Fibroblast of skin of left quadriceps (primary cell): ENCODE results near the gene ABO.
"Not testable (repeated sequence)": the region's sequence is repeated elsewhere in the genome, so short reads cannot be mapped to it uniquely, and the experiment has no call there.

Experiments used
- DNase-seq, 2 experiments: peaks; one replicate each; pipeline ENCODE4 v3.0.0-alpha.2; 2013; ENCODE audit warnings: low read depth in 2 of 2

The ABO gene

DNA sequence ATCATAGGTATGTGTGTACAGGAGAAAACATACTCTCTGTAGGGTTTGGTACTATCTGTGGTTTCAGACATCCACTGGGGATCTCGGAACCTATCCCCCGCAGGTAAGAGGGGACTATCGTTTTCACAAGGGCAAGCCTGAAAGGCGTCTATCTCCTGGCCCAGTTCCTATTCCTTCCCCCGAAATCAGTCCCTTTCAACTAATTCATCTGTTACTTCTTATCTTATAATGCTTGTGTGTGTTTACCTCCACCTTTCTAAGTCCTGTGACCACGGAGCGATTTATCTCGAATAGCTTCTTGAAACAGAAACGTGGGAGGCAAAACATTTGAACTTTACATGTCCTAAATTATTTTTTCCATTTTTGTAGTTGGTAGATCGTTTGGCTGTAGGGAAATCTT, 11.4 kb downstream of the ABO start:
- DNase-seq: no peak

DNA sequence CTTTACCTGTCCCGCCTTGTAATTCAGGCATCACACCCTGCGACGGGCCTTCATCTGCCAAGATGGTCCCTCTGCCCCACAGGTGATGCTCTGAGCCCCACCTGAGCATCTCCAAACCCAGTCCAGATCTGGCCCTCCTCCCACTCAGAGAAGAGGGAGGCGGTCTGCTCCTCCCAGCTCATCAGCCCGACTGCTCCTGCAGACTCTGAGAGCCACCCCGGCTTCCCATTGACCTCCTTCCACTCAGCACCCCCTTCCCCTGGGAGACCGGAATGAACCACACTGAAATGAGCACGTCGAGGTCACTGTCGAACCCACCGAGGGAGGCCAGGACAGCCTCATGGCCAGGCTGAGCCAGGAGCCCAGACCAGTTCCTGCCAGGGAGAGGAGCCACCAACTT, 12.8 kb downstream of the ABO start:
- DNase-seq: no peak

DNA sequence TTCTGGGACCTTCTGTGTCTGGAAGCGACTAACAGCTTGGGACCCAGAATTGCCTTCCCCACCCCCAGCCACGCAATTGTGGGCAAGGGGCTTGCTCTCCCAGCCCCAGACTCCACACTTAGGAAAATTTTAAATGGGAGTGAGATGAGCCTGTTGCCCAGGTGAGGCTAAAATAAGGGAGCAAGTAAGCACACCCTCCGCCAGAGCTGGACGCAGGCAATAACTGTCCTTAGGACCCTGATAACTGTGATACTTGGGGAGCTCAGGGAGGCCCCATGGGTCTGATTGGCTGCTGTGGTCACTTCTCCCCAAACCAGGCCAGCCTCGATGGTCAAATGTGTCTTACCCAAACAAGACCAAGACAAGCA, 13.3 kb downstream of the ABO start:
- no peak for DNase-seq

DNA sequence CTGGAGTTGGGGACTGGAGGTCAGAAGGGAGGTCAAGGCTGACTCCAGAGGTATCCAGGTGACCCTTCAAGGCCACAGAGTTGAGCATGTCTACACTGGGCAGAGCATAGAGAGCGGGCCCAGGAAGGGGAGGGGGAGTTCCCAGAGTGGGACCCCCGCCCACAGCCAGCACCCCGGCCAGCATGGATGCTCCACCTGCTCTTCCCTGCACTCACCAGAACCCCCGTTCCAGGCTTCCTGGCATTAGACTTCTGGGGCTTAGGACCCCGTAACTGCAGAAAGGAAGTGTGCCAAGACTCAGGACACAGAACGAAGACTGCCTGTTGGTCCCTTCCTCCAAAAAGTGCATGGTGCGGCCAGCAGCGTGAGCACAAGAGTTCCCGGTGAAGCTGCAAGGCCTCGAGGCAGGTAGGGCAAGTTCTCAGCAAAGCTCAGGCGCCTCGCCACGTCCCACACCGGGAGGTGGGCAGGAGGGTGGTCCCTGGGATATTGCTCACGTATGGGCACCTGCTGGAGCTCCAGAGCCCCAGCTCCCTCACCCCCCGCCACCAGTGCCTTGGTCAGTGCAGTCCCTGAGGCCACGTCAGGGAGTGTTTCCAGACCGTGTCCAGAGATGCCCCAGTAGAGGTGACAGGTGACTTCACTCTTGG, 13.8 kb downstream of the ABO start:
- no peak for DNase-seq

DNA sequence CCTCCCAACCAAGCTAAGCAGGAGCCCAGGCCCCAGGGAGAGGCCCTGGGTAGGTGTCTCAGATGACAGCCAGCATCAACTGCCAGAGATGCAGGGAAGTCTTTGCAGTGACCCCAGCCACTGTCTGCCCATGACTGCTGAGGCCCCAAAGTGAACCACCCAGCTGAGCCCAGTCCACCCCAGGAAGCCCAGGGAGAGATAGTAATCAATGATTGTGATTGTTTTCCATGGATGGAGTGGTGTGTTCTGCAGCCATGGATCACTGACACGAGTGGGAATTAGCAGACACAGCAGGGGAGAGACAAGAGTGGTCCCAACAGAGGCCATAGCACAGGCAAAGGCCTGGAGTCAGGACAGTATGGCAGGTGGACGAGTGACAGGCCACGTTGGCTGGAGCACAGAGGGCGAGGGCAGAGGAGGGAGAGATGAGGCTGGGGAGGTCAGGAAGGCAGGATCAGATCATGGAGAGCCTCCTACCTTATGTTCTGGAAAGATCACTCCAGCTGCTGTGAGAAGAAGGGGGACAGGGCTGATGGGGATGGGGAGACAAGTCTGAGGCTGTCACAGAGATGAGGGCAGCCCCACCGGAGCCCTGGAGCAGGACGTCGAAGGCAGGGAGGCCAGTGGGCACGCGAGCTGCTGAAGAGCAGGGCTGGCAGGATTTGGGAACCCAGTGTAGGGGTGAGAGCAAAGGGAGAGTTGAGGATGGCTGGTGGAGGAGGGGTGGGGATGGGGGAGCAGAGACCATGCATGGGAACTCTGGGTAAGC, 14.5 kb downstream of the ABO start:
- DNase-seq: no peak

DNA sequence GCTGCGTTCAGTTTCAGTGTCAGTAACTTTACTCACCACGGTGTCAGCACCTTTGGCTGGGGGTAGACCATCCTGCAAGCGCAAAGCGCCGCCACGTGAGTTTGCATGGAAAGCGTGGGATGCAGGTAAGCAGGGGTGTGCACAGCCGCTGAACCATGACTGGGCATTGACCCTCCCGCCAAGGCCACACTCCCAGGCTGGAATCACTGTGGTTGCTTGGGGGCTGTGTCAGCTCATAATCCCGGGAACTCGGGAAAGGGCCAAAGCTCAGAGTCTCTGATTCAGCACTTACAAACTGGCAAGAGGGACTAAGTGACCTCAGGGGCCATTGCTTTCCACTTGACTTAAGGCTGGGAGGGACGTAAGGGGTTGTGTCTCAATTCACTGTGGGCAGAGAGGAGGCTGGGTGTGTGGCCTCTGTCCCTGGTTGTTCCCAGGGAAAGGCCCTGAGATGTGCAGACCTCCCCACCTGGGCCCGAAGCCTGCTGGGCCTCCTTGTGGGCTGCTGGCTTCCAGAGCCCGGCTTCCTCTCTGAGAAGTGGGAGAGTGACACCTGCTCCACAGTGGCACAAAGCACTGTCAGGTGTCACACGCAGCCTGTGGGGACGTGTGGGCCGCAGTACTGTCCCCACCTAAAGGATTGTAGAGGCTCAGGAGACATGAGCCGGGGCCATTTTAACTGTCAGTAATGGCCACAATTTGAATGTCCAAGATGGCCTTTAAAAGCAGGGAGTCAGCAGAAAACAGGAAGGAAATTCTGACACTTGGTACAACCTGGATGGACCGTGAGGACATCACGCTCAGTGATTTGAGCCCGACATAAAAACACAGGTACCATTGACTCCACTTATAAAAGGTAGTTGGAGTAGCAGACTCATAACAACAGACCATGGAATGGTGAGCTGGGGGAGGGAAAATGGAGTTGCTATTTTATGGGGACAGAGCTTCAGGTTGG, 16.7 kb downstream of the ABO start:
- no peak for DNase-seq

DNA sequence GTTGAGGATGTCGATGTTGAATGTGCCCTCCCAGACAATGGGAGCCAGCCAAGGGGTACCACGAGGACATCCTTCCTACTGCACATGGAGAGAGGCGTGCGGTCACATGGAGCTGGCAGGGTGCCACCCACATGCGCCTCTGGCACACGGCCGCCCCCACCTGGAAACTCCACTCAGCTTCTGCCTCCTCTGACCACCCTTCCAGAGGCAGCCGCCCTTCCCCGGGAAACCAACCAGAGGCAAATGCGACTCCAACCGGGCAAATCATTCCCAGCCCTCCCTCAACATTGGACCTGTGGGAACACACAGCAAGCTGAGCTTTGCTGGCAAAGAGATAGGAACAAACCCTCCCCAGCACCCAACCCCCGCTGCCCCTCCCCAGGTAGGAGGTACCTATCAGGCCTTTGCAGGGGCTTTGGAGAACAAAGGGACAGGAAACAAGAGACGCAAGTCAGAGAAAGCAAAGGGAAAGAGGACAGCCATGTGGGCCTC, 17.5 kb downstream of the ABO start:
- DNase-seq: no peak

DNA sequence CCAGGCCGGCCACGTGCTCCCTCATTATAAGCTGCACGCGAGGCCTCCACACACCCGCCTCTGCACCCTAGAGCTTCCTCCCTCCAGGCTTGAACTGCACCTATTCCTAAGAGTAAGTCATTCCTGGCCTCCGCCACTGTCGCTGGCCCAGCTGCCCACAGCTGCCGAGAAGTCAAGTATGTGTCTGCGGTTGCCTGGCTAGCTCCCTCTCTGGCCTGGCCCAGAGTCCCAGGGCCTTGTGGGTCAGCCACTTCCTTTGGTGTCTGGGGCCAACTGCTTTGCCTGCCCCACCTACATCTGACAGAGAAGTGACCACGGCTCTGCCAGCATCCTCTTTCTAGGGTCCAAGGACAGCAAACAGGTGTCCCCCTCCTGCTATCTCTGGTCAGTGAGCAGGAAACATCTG, 18.3 kb downstream of the ABO start:
- DNase-seq: no peak

DNA sequence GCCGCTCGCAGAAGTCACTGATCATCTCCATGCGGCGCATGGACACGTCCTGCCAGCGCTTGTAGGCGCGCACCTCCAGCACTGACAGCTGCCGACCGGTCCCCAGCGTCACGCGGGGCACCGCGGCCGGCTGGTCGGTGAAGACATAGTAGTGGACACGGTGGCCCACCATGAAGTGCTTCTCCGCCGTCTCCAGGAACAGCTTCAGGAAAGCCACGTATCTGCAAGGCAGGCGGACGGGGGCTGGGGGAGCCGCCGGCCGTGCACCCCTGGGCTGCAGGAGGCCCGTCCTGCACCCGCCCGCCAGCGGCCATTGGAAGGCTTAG, 18.9 kb downstream of the ABO start:
- DNase-seq: no peak

DNA sequence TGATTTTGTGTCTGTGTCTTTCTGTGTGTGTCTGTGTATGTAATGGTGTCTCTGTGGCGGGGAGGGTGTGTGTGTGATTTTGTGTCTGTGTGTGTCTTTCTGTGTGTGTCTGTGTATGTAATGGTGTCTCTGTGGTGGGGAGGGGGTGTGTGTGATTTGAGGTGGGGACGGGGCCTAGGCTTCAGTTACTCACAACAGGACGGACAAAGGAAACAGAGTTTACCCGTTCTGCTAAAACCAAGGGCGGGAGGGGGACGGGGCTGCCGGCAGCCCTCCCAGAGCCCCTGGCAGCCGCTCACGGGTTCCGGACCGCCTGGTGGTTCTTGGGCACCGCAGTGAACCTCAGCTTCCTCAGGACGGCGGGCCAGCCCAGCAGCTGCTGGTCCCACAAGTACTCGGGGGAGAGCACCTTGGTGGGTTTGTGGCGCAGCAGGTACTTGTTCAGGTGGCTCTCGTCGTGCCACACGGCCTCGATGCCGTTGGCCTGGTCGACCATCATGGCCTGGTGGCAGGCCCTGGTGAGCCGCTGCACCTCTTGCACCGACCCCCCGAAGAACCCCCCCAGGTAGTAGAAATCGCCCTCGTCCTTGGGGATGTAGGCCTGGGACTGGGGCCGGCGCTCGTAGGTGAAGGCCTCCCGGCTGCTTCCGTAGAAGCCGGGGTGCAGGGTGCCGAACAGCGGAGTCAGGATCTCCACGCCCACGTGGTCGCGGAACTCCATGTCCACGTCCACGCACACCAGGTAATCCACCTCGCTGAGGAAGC, 19.4 kb downstream of the ABO start:
- no peak for DNase-seq

DNA sequence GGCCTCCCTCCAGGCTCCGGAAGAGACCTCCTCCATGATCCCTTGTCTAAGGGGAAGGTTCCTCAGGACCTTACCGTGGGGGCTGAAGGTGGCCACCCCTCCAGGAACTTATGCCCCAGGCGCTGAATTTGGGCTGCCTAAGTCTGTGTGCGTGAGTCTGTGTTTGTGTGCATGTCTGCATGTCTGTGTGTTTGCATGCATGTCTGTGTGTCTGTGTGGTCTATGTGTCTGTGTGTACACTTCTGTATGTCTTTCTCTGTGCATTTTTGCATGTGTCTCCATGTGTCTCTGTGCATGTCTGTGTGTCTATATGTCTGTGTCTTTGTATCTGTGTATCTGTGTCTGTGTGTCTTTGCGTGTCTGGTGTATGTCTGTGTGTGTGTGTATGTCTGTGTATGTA, 20.5 kb downstream of the ABO start:
- no peak for DNase-seq

DNA sequence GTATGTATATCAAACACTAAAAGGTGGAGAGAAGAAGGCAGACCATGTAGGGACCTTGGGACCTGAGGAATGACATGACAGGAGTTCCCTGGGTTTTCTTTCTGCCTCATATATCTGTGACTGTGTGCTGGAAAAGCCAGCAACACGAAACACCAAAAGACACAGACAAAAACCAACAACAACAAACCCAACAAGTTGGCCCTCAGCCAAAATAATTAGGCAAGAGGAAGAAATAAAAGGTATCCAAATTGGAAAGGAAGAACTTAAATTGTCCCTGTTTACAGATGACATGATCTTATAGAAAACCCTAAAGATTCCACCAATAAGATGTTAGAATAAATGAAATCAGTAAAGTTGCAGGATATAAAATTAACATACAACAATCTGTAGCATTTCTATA, 21.7 kb downstream of the ABO start:
- no peak for DNase-seq

DNA sequence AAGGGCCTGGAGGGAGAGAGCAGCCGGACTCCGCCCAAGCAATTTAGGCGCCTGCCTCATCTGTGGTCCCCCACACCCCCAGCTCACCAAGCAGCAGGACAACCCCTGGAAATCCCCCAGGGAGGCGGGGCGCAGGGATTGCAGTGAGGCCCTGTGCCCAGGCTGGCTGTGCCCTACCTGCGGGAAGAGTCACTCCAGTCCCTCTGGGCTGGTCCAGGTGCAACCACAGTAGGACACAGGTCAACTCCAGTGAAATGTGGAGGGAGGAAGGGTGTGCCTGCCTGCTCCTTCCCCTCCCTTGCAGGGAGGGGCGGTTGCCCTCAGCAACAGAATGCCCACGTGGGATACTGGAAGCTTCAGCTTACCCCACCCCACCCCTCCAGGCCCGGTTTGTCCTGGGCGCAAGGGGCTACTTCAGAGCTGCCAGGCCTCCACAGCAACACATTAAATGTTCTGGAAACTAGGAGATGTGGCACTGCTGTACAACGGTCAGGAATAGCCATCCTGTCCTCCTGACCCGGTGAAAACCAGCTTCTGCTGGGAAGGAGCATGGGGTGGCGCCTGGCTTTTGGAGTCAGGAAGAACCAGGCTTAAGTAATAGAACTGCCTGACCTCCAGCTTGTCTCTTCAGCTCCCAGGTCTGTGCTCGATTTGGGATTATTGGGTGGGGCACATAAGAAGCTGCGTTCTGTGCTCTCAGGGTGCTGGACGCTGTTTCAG, 22.5 kb downstream of the ABO start:
- DNase-seq: no peak

DNA sequence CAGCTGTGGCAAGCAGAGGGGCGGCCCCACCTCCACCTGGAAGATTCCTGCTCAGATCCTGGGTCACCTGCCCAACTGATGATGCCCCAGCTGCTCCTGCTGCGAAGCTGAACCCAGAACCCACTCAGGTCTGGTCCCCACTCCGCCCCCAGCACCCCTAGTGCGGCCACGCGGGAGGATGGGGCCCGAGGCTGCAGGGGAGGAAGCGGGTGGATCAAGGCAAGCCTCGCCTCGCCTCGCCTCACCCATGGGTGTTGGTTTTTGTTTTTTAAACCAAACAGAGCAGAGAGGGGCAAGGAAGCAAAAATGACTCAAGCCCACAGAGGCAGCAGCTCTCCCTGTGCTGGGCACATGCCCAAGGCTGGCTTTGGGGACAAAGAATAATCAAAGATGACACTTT, 23.2 kb downstream of the ABO start:
- DNase-seq: no peak

DNA sequence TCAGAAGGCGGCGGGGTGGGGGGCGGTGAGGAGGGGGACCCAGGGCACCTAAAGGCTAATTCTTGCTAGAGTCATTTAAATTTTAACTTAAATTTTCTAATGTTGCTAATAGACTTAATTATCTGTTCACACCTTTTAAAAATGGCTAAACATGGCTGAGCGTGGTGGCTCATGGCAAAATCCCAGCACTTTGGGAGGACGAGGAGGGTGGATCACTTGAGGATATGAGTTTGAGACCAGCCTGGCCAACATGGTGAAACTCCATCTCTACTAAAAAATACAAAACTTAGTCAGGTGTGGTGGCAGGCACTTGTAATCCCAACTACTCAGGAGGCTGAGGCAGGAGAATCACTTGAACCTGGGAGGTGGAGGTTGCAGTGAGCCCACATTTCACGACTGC, 23.8 kb downstream of the ABO start:
- DNase-seq: not testable (repeated sequence)

DNA sequence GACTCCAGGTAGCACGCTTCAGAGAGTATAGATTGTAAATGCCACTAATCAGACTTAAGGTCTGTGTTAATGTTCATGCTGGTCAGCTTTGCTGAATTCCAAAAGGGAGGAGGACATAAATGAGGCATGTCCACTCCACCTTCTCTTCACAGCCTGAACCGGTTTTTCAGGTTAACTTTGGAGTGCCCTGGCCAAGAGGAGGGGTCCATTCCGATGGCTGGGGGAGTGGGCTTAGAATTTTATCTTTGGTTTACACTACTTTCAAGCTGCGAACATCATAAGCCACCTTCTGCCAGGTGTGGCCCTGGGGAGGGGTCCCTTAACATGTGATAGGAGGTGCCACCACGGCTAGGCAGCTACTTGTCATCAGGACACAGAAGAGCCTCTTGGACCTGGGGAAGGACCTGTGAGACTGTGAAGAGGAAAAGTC, 24.2 kb downstream of the ABO start:
- no peak for DNase-seq

DNA sequence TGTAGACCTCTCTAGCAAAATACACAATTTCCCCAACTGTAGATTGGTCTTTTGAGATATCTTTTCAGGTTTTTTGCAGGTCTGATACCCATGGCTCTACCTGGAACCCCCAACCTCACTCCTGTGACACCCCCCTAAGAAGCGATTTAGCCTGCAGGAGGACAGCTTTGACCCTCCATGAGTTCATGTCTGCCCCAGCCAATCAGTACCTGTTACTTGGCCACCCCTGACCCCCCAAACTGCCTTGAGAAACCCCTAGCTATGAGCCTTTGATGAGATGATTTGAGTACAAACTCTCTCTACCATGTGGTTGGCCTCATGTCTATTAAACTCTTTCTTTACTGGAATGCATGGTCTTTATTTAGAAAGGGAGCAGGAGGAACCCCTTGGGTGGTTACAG, 25.7 kb downstream of the ABO start:
- DNase-seq: no peak

DNA sequence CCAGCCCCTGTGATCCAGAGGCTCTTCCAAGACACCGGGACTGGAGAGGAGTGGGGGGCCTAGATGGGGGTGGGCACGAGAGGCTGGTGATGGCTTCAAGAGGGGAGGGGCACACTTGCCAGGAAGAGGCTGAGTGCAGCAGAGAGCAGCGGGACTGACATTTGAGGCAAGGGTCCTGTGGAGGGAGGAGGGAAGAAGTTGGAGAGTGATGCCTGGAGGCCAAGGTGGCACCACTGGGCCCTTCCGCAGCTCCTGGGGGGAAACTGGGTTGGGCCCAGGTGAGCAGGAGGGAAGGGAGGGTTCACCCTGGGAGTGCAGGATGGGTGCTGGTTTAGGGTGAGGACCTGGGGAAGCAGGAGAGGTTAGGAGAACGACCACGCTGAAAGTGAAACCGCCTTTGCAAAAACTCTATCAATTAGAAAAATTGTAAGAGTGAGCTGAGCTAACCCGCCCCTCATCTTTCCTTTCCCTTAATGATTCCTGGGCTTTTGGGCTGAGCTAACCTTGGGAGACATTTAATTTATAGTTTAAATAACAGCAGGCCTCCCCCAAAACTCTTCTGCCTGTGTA, 26.2 kb downstream of the ABO start:
- DNase-seq: no peak

DNA sequence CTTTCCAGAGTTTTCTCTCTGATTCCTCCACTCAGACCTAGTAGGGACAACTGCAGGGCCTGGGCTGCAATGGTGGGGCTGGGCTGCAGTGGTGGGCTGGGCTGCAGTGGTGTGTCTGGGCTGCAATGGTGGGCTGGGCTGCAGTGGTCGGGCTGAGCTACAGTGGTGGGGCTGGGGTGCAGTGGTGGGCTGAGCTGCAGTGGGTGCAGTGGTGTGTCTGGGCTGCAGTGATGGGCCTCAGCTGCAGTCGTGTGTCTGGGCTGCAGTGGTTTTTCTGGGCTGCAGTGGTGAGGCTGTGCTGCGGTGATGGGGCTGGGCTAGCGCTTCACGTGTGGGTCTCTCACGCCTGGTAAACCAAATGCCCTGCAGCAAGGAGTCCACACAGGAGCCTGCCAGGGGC, 27.4 kb downstream of the ABO start:
- no peak for DNase-seq

DNA sequence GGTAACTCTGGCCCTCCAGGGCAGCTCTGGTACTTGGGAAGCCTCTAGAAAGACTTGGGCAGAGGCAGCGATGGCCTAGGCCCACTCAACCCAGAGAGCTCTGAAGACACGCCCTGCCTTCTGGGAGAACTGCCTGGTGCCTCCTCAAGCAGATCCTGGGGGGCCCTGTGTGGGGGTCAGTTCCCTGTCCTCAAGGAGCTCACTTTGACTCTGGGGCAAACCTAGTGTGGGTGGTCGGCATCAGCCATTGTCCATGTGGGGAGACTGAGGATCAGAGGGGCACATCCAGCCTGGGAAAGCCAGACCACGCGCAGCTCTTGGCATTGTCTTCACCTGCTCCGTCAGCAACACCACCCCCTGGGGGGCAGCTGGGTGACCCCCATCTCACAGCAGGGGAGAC, 28.0 kb downstream of the ABO start:
- no peak for DNase-seq

DNA sequence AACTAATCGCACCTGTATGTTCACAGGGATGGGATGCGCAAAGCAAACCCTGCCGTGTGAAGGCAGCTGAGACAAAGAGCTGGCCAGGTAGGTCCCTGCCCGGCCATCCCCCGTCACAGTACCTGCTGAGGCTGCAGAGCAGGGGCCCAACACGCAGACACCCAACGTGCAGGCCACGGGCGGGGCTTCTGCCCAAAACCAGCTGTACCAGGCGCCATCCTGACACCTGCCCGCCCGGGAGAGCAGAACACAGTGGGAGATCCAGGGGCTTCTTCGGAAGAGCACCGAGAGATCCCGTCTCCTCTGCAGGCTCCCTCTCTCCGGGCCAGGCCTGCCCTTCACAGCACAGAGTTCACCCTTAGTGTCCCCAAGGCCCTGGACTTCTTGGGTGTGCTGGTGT, 28.4 kb downstream of the ABO start:
- DNase-seq: no peak
